OCI-LY3 (cell line): Measurements from ENCODE around the gene KCNMA1.

Experiments used
- EZH2phosphoT487 ChIP-seq: fragments of 200-600 bp; shearing (Covaris generic); IDR thresholded peaks from 2 replicates; pipeline ENCODE4 v1.6.1; 2018; ENCODE audit warnings: antibody characterized with exemption, mixed run types, low read depth
- TF ChIP-seq, protein P1 (sequence below): fragments of 200-600, 300-600 bp; sonication (generic); IDR thresholded peaks from 2 replicates; pipeline ENCODE4 v1.5.1; 2014; ENCODE audit warnings: antibody characterized with exemption, low read length, low read depth

- TF ChIP-seq, protein P1, sequence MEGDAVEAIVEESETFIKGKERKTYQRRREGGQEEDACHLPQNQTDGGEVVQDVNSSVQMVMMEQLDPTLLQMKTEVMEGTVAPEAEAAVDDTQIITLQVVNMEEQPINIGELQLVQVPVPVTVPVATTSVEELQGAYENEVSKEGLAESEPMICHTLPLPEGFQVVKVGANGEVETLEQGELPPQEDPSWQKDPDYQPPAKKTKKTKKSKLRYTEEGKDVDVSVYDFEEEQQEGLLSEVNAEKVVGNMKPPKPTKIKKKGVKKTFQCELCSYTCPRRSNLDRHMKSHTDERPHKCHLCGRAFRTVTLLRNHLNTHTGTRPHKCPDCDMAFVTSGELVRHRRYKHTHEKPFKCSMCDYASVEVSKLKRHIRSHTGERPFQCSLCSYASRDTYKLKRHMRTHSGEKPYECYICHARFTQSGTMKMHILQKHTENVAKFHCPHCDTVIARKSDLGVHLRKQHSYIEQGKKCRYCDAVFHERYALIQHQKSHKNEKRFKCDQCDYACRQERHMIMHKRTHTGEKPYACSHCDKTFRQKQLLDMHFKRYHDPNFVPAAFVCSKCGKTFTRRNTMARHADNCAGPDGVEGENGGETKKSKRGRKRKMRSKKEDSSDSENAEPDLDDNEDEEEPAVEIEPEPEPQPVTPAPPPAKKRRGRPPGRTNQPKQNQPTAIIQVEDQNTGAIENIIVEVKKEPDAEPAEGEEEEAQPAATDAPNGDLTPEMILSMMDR: no peak
- no peak for TF ChIP-seq EZH2phosphoT487
Measured at GRCh38 chr10:76887223-76888010, 750.2 kb downstream of the KCNMA1 start.
